BE2C (cell line): ENCODE data around the gene KLK3.

Experiments used
- DNase-seq: peaks from one replicate; pipeline ENCODE4 v3.0.0-alpha.2; 2020
- H3K27me3 ChIP-seq: fragments of 250-450 bp; sonication (Bioruptor Pico); 2 replicates; pipeline ENCODE4 v1.5.1; 2020; ENCODE audit warnings: mild to moderate bottlenecking
- H3K36me3 ChIP-seq: fragments of 250-450 bp; sonication (Bioruptor Pico); 2 replicates; pipeline ENCODE4 v1.5.1; 2020; ENCODE audit warnings: mild to moderate bottlenecking
- H3K4me1 ChIP-seq: fragments of 250-450 bp; sonication (Bioruptor Pico); 2 replicates; pipeline ENCODE4 v1.5.1; 2020
- H3K4me3 ChIP-seq: 2 replicates; pipeline ENCODE4 v1.5.1; 2011; ENCODE audit warnings: low read depth, low read length
- H3K9me3 ChIP-seq: fragments of 250-450 bp; sonication (Bioruptor Pico); 2 replicates; pipeline ENCODE4 v1.5.1; 2020
- TF ChIP-seq, protein P1 (sequence below): IDR thresholded peaks from 2 replicates; pipeline ENCODE4 v1.5.1; 2012; ENCODE audit warnings: mild to moderate bottlenecking, low read depth, low read length

The KLK3 gene

GRCh38 chr19:50897612-50898011, 42.9 kb downstream of the KLK3 start:
- Histone ChIP-seq H3K4me1 (peaks cover 5% of the 10 kb centered on the region; the same call in 1 of the 2 replicates), H3K27me3 (no peaks in the 10 kb centered on the region), H3K36me3 (no peaks in the 10 kb centered on the region), H3K4me3 (no peak overlapping the region), H3K9me3 (no peaks in the 10 kb centered on the region)
- no peak for DNase-seq
- TF ChIP-seq, protein P1, sequence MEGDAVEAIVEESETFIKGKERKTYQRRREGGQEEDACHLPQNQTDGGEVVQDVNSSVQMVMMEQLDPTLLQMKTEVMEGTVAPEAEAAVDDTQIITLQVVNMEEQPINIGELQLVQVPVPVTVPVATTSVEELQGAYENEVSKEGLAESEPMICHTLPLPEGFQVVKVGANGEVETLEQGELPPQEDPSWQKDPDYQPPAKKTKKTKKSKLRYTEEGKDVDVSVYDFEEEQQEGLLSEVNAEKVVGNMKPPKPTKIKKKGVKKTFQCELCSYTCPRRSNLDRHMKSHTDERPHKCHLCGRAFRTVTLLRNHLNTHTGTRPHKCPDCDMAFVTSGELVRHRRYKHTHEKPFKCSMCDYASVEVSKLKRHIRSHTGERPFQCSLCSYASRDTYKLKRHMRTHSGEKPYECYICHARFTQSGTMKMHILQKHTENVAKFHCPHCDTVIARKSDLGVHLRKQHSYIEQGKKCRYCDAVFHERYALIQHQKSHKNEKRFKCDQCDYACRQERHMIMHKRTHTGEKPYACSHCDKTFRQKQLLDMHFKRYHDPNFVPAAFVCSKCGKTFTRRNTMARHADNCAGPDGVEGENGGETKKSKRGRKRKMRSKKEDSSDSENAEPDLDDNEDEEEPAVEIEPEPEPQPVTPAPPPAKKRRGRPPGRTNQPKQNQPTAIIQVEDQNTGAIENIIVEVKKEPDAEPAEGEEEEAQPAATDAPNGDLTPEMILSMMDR, result no peak

GRCh38 chr19:50898018-50898417, 43.3 kb downstream of the KLK3 start:
- H3K27me3 ChIP-seq, result no peaks in the 10 kb centered on the region
- no peaks in the 10 kb centered on the region for H3K36me3 ChIP-seq
- no peak for DNase-seq
- no peak overlapping the region for H3K4me3 ChIP-seq
- H3K4me1 ChIP-seq, result peaks cover 5% of the 10 kb centered on the region; the same call in 1 of the 2 replicates
- TF ChIP-seq, protein P1, result no peak
- no peaks in the 10 kb centered on the region for H3K9me3 ChIP-seq

- Histone ChIP-seq H3K36me3 (no peaks in the 10 kb centered on the region), H3K4me3 (no peak overlapping the region), H3K4me1 (peaks cover 5% of the 10 kb centered on the region; the same call in 1 of the 2 replicates), H3K9me3 (no peaks in the 10 kb centered on the region), H3K27me3 (no peaks in the 10 kb centered on the region)
- DNase-seq, result no peak
- TF ChIP-seq, protein P1, result no peak
Measured at GRCh38 chr19:50899569-50899968, 44.9 kb downstream of the KLK3 start.

GRCh38 chr19:50902640-50903039, 47.9 kb downstream of the KLK3 start:
- TF ChIP-seq, protein P1, result no peak
- DNase-seq, result no peak
- H3K36me3 ChIP-seq, result no peaks in the 10 kb centered on the region
- H3K4me1 ChIP-seq, result no peaks in the 10 kb centered on the region
- H3K9me3 ChIP-seq, result no peaks in the 10 kb centered on the region
- H3K27me3 ChIP-seq, result no peaks in the 10 kb centered on the region
- no peak overlapping the region for H3K4me3 ChIP-seq

- DNase-seq, result peak; percentile 68
- TF ChIP-seq, protein P1, result peak; percentile 70
- H3K27me3 ChIP-seq, result peaks cover 3% of the 10 kb centered on the region
- H3K9me3 ChIP-seq, result no peaks in the 10 kb centered on the region
- H3K4me3 ChIP-seq, result no peak overlapping the region
- no peaks in the 10 kb centered on the region for H3K36me3 ChIP-seq
- no peaks in the 10 kb centered on the region for H3K4me1 ChIP-seq
Measured at GRCh38 chr19:50906217-50906616, 51.5 kb downstream of the KLK3 start.

- no peak for DNase-seq
- Histone ChIP-seq H3K4me1 (no peaks in the 10 kb centered on the region), H3K27me3 (peaks cover 20% of the 10 kb centered on the region), H3K36me3 (no peaks in the 10 kb centered on the region), H3K4me3 (no peak overlapping the region), H3K9me3 (no peaks in the 10 kb centered on the region)
- TF ChIP-seq, protein P1, result no peak
Measured at GRCh38 chr19:50908336-50908735, 53.6 kb downstream of the KLK3 start.
